ENCODE measurements around the gene ZNF598. TPM values are rescaled to one million over a fixed set of nuclear protein-coding genes. Genes with fewer than 3 reads are reported as not detected.

Gene ZNF598
- total RNA-seq, 1 donor from 2014 or later, result 90.4 TPM

DNA sequence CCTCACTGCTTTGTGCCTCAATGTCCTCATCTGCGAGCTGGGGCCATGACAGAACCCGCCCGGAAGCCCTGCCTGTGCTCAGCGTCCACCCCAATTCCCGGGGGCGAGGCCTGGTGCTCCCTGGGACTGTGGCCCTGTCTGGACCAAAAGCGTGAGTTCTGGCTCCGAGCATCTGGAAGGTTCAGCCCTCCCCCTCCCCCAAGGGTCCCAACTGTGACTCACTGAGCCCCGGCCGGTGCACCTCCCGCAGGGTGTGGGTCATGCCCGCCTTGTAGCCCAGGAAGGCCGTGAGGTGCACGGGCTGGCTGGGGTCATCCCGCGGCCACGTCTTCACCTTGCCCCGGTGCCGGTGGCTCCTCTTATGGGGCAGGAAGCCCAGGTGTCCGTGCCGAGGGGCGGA lies 55.9 kb downstream of the ZNF598 start:
- peaks cover 2% of the 10 kb centered on the region for H3K4me1 Mint-ChIP-seq (ENCODE audit: low read depth, unreplicated experiment)
- H3K4me3 Mint-ChIP-seq (ENCODE audit: unreplicated experiment), result no peak overlapping the region
- no peak for TF ChIP-seq CTCF (IDR thresholded peaks at IDR 0.05; ENCODE audit: partially characterized antibody, unreplicated experiment)
- DNase-seq, result no peak
- H3K27me3 Mint-ChIP-seq (ENCODE audit: unreplicated experiment), result peaks cover 2% of the 10 kb centered on the region
- no peak overlapping the region for H3K27ac Mint-ChIP-seq (ENCODE audit: unreplicated experiment)
- no peaks in the 10 kb centered on the region for H3K36me3 Mint-ChIP-seq (ENCODE audit: unreplicated experiment)
- peaks cover 3% of the 10 kb centered on the region for H3K9me3 Mint-ChIP-seq (ENCODE audit: unreplicated experiment)

GRCh38 chr16:1950559-1950958 lies 59.1 kb downstream of the ZNF598 start:
- no peak for TF ChIP-seq CTCF (IDR thresholded peaks at IDR 0.05; ENCODE audit: partially characterized antibody, unreplicated experiment)
- no peak for DNase-seq
- peaks cover 2% of the 10 kb centered on the region for H3K4me1 Mint-ChIP-seq (ENCODE audit: low read depth, unreplicated experiment)
- no peak overlapping the region for H3K27ac Mint-ChIP-seq (ENCODE audit: unreplicated experiment)
- no peak overlapping the region for H3K4me3 Mint-ChIP-seq (ENCODE audit: unreplicated experiment)
- no peaks in the 10 kb centered on the region for H3K36me3 Mint-ChIP-seq (ENCODE audit: unreplicated experiment)
- H3K27me3 Mint-ChIP-seq (ENCODE audit: unreplicated experiment), result peaks cover 5% of the 10 kb centered on the region
- H3K9me3 Mint-ChIP-seq (ENCODE audit: unreplicated experiment), result peaks cover 3% of the 10 kb centered on the region

GRCh38 chr16:1950047-1950446 lies 59.6 kb downstream of the ZNF598 start:
- Mint-ChIP-seq H3K27me3 (ENCODE audit: unreplicated experiment) (peaks cover 5% of the 10 kb centered on the region), H3K4me3 (ENCODE audit: unreplicated experiment) (no peak overlapping the region), H3K4me1 (ENCODE audit: low read depth, unreplicated experiment) (peaks cover 2% of the 10 kb centered on the region), H3K27ac (ENCODE audit: unreplicated experiment) (no peak overlapping the region), H3K36me3 (ENCODE audit: unreplicated experiment) (no peaks in the 10 kb centered on the region), H3K9me3 (ENCODE audit: unreplicated experiment) (peaks cover 3% of the 10 kb centered on the region)
- TF ChIP-seq CTCF (IDR thresholded peaks at IDR 0.05; ENCODE audit: partially characterized antibody, unreplicated experiment), result no peak
- DNase-seq, result no peak

DNA sequence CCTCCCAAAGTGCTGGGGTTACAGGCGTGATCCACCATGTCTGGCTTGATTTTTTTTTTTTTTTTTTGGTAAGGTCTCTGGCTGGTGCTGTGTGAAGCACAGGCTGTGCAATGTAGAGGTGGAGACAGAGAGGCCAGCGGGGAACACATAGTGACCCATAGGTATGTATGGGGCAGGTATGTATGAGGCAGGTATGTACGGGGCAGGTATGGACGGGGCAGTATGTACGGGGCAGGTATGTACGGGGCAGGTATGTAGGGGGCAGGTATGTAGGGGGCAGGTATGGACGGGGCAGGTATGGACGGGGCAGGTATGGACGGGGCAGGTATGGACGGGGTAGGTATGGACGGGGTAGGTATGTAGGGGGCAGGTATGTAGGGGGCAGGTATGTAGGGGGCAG lies 60.1 kb downstream of the ZNF598 start:
- peaks cover 3% of the 10 kb centered on the region for H3K9me3 Mint-ChIP-seq (ENCODE audit: unreplicated experiment)
- H3K27ac Mint-ChIP-seq (ENCODE audit: unreplicated experiment), result no peak overlapping the region
- TF ChIP-seq CTCF (IDR thresholded peaks at IDR 0.05; ENCODE audit: partially characterized antibody, unreplicated experiment), result no peak
- peaks cover 2% of the 10 kb centered on the region for H3K4me1 Mint-ChIP-seq (ENCODE audit: low read depth, unreplicated experiment)
- H3K36me3 Mint-ChIP-seq (ENCODE audit: unreplicated experiment), result no peaks in the 10 kb centered on the region
- peaks cover 5% of the 10 kb centered on the region for H3K27me3 Mint-ChIP-seq (ENCODE audit: unreplicated experiment)
- H3K4me3 Mint-ChIP-seq (ENCODE audit: unreplicated experiment), result no peak overlapping the region
- no peak for DNase-seq

Other genes with a start within 250 kb of the ZNF598 start
- 79.1 TPM for gene NME3, start 238.3 kb downstream of the ZNF598 start, total RNA-seq (ENCODE audit: unreplicated experiment)
- 68.7 TPM for gene EME2, start 237.0 kb downstream of the ZNF598 start, total RNA-seq (ENCODE audit: unreplicated experiment)
- 75.1 TPM for gene MRPS34, start 236.7 kb downstream of the ZNF598 start, total RNA-seq (ENCODE audit: unreplicated experiment)
- 80.4 TPM for gene SPSB3, start 227.2 kb downstream of the ZNF598 start, total RNA-seq (ENCODE audit: unreplicated experiment)
- 66.1 TPM for gene NUBP2, start 226.9 kb downstream of the ZNF598 start, total RNA-seq (ENCODE audit: unreplicated experiment)
- gene IGFALS, start 216.1 kb downstream of the ZNF598 start, total RNA-seq (ENCODE audit: unreplicated experiment), result 0.39 TPM
- 99.6 TPM for gene HAGH, start 183.0 kb downstream of the ZNF598 start, total RNA-seq (ENCODE audit: unreplicated experiment)
- gene FAHD1, start 182.6 kb downstream of the ZNF598 start, total RNA-seq (ENCODE audit: unreplicated experiment), result 26.5 TPM
- 2.4 TPM for gene MEIOB, start 137.7 kb downstream of the ZNF598 start, total RNA-seq (ENCODE audit: unreplicated experiment)
- gene HS3ST6, start 91.4 kb downstream of the ZNF598 start, total RNA-seq (ENCODE audit: unreplicated experiment), result 7.8 TPM
- gene MSRB1, start 66.6 kb downstream of the ZNF598 start, total RNA-seq (ENCODE audit: unreplicated experiment), result 50.9 TPM
- gene RPL3L, start 55.1 kb downstream of the ZNF598 start, total RNA-seq (ENCODE audit: unreplicated experiment), result not detected
- 302 TPM for gene NDUFB10, start 50.3 kb downstream of the ZNF598 start, total RNA-seq (ENCODE audit: unreplicated experiment)
- gene RPS2, start 45.0 kb downstream of the ZNF598 start, total RNA-seq (ENCODE audit: unreplicated experiment), result 1,772 TPM
- gene RNF151, start 43.0 kb downstream of the ZNF598 start, total RNA-seq (ENCODE audit: unreplicated experiment), result not detected
- 26.8 TPM for gene TBL3, start 37.8 kb downstream of the ZNF598 start, total RNA-seq (ENCODE audit: unreplicated experiment)
- gene NOXO1, start 28.4 kb downstream of the ZNF598 start, total RNA-seq (ENCODE audit: unreplicated experiment), result 1.3 TPM
- 26.0 TPM for gene GFER, start 25.6 kb downstream of the ZNF598 start, total RNA-seq (ENCODE audit: unreplicated experiment)
- 45.7 TPM for gene SYNGR3, start 19.9 kb downstream of the ZNF598 start, total RNA-seq (ENCODE audit: unreplicated experiment)
- gene NPW, start 10.0 kb upstream of the ZNF598 start, total RNA-seq (ENCODE audit: unreplicated experiment), result 0.91 TPM
- 22.3 TPM for gene NHERF2, start 17.1 kb upstream of the ZNF598 start, total RNA-seq (ENCODE audit: unreplicated experiment)
- gene NTHL1, start 38.0 kb upstream of the ZNF598 start, total RNA-seq (ENCODE audit: unreplicated experiment), result 194 TPM
- gene TSC2, start 38.2 kb upstream of the ZNF598 start, total RNA-seq (ENCODE audit: unreplicated experiment), result 215 TPM
- 628 TPM for gene PKD1, start 126.1 kb upstream of the ZNF598 start, total RNA-seq (ENCODE audit: unreplicated experiment)
- gene RAB26, start 138.8 kb upstream of the ZNF598 start, total RNA-seq (ENCODE audit: unreplicated experiment), result 292 TPM
- 74.8 TPM for gene TRAF7, start 146.0 kb upstream of the ZNF598 start, total RNA-seq (ENCODE audit: unreplicated experiment)
- 31.6 TPM for gene CASKIN1, start 186.8 kb upstream of the ZNF598 start, total RNA-seq (ENCODE audit: unreplicated experiment)
- gene MLST8, start 195.6 kb upstream of the ZNF598 start, total RNA-seq (ENCODE audit: unreplicated experiment), result 57.9 TPM
- gene BRICD5, start 201.0 kb upstream of the ZNF598 start, total RNA-seq (ENCODE audit: unreplicated experiment), result 30.2 TPM
- gene PGP, start 205.0 kb upstream of the ZNF598 start, total RNA-seq (ENCODE audit: unreplicated experiment), result 33.9 TPM
- 53.4 TPM for gene E4F1, start 213.8 kb upstream of the ZNF598 start, total RNA-seq (ENCODE audit: unreplicated experiment)
- gene DNASE1L2, start 226.6 kb upstream of the ZNF598 start, total RNA-seq (ENCODE audit: unreplicated experiment), result 3.4 TPM
- gene ECI1, start 241.8 kb upstream of the ZNF598 start, total RNA-seq (ENCODE audit: unreplicated experiment), result 50.9 TPM

All from glutamatergic neuron (in vitro differentiated cells).